ENCODE measurements around the gene RBM33. TPM values are rescaled to one million over a fixed set of nuclear protein-coding genes. Genes with fewer than 3 reads are reported as not detected.

Gene RBM33
- total RNA-seq, 1 donor: 21.9 TPM

GRCh38 chr7:155807789-155808548 lies 163.5 kb downstream of the RBM33 start:
- DNase-seq (ENCODE audit: low read depth): no peak
- no peak overlapping the region for H3K4me3 ChIP-seq (ENCODE audit: low read depth, low read length)
- TF ChIP-seq CTCF (IDR thresholded peaks at IDR 0.05; ENCODE audit: insufficient read depth, low read length): no peak

GRCh38 chr7:155808549-155809331 lies 164.3 kb downstream of the RBM33 start:
- no peak for TF ChIP-seq CTCF (IDR thresholded peaks at IDR 0.05; ENCODE audit: insufficient read depth, low read length)
- H3K4me3 ChIP-seq (ENCODE audit: low read depth, low read length): no peak overlapping the region
- DNase-seq (ENCODE audit: low read depth): no peak

- DNase-seq (ENCODE audit: low read depth): no peak
- TF ChIP-seq CTCF (IDR thresholded peaks at IDR 0.05; ENCODE audit: insufficient read depth, low read length): no peak
- peak overlapping the region; percentile 10 for H3K4me3 ChIP-seq (ENCODE audit: low read depth, low read length)
Observed at GRCh38 chr7:155809332-155809946, 165.0 kb downstream of the RBM33 start.

GRCh38 chr7:155809947-155810769 lies 165.7 kb downstream of the RBM33 start:
- H3K4me3 ChIP-seq (ENCODE audit: low read depth, low read length): no peak overlapping the region
- no peak for TF ChIP-seq CTCF (IDR thresholded peaks at IDR 0.05; ENCODE audit: insufficient read depth, low read length)
- DNase-seq (ENCODE audit: low read depth): no peak

- no peak for TF ChIP-seq CTCF (IDR thresholded peaks at IDR 0.05; ENCODE audit: insufficient read depth, low read length)
- DNase-seq (ENCODE audit: low read depth): no peak
- no peak overlapping the region for H3K4me3 ChIP-seq (ENCODE audit: low read depth, low read length)
Observed at GRCh38 chr7:155810770-155811559, 166.5 kb downstream of the RBM33 start.

GRCh38 chr7:155811560-155811894 lies 167.1 kb downstream of the RBM33 start:
- TF ChIP-seq CTCF (IDR thresholded peaks at IDR 0.05; ENCODE audit: insufficient read depth, low read length): no peak
- H3K4me3 ChIP-seq (ENCODE audit: low read depth, low read length): no peak overlapping the region
- no peak for DNase-seq (ENCODE audit: low read depth)

Measured in fibroblast of the aortic adventitia (primary cell).